GM21515 (cell line): Measurements from ENCODE around the gene C15orf61.

ENCODE experiments used
- ATAC-seq: cut with Tn5 transposase; IDR thresholded peaks from one replicate; pipeline ENCODE4 v1.9.1; 2021; ENCODE audit not compliant: unreplicated experiment

Gene C15orf61

GRCh38 chr15:67512933-67513714 lies 7.8 kb upstream of the C15orf61 start:
- no peak for ATAC-seq

- ATAC-seq = no peak
Observed at GRCh38 chr15:67515090-67515489, 5.8 kb upstream of the C15orf61 start.

GRCh38 chr15:67515557-67515956 lies 5.4 kb upstream of the C15orf61 start:
- no peak for ATAC-seq

GRCh38 chr15:67520321-67521028 lies 456 bp upstream of the C15orf61 start:
- ATAC-seq = peak; percentile 11

GRCh38 chr15:67521783-67522568 lies 1.0 kb downstream of the C15orf61 start:
- no peak for ATAC-seq

- ATAC-seq = no peak
Observed at GRCh38 chr15:67523330-67523729, 2.4 kb downstream of the C15orf61 start.

GRCh38 chr15:67524235-67524634 lies 3.3 kb downstream of the C15orf61 start:
- ATAC-seq = no peak

- no peak for ATAC-seq
Observed at GRCh38 chr15:67528513-67528912, 7.6 kb downstream of the C15orf61 start.

- ATAC-seq = no peak
Observed at GRCh38 chr15:67531379-67531914, 10.5 kb downstream of the C15orf61 start.

GRCh38 chr15:67533873-67534272 lies 12.9 kb downstream of the C15orf61 start:
- no peak for ATAC-seq

GRCh38 chr15:67534360-67534759 lies 13.4 kb downstream of the C15orf61 start:
- no peak for ATAC-seq

- no peak for ATAC-seq
Observed at GRCh38 chr15:67537771-67538170, 16.8 kb downstream of the C15orf61 start.

GRCh38 chr15:67542420-67543347 lies 21.8 kb downstream of the C15orf61 start, which contains the start of gene MAP2K5:
TSS of gene MAP2K5 (plus strand) at chr15:67542703. CDS start at chr15:67543336, 633 bp downstream.
- peak; percentile 49 for ATAC-seq

- no peak for ATAC-seq
Observed at GRCh38 chr15:67543348-67543718, 22.4 kb downstream of the C15orf61 start.

- no peak for ATAC-seq
Observed at GRCh38 chr15:67544475-67544874, 23.5 kb downstream of the C15orf61 start.

- ATAC-seq = no peak
Observed at GRCh38 chr15:67545864-67546263, 24.9 kb downstream of the C15orf61 start.

GRCh38 chr15:67547064-67547463 lies 26.1 kb downstream of the C15orf61 start:
- ATAC-seq = no peak

GRCh38 chr15:67547836-67548235 lies 26.9 kb downstream of the C15orf61 start:
- ATAC-seq = no peak

- ATAC-seq = no peak
Observed at GRCh38 chr15:67548236-67548852, 27.4 kb downstream of the C15orf61 start.
